HG02571 (cell line): ENCODE results near the gene ABTB1.

ENCODE experiments used
- ATAC-seq: cut with Tn5 transposase; IDR thresholded peaks from one replicate; pipeline ENCODE4 v1.9.1; 2021; ENCODE audit warnings: mild to moderate bottlenecking, moderate library complexity; ENCODE audit not compliant: unreplicated experiment

Gene ABTB1

DNA sequence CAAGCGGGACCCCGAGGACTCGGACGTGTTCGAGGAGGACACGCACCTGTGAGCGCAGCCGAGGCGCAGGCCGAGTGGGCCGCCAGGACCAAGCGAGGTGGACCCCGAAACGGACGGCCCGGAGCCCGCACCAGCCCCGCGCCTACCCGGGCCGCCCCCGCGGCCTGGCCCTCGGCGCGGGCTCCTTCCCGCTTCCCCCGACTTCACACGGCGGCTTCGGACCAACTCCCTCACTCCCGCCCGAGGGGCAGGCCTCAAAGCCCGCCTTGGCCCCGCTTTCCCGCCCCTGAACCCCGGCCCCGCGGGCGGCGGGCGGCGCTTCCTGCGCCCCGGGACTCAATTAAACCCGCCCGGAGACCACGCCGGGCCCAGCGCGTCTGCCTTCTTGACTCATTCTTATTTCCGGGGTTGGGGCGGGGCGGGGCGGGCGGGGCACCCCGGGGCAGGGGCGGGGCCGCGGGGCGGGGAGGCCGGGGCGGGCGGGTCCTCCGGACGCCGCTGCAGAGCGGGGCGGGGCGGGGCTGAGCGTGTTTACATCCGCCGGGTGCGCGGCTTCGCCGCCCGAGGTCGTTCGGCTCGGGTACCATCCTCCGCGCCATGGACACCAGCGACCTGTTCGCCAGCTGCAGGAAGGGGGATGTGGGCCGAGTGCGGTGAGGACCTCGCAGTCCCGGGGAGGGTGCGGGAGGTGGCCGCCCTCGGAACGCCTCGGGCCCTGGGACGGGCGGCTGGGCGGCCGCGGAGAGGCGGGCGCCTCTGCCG lies at the start of gene ABTB1:
Gene ABTB1, plus strand, starts transcription at position 524 of the 762 bp plus-strand sequence. Its CDS starts 74 bp downstream, at position 598.
- ATAC-seq = peak; percentile 78

DNA sequence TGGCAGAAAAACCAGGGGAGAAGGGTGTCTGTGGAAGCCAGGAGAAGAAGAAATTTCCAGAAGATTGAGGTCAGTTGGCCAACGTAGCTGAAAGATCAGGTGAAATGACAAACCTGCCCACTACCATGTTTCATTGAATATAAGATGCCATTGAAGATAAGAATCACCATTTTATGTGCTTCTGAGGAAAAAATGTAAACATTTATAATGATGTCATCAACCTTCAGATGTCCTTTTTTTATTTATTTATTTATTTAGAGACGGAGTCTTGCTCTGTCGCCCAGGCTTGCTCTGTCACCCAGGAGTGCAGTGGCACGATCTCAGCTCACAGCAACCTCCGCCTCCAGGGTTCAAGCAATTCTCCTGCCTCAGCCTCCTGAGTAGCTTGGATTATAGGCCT lies 48.7 kb upstream of the ABTB1 start:
- no peak for ATAC-seq

DNA sequence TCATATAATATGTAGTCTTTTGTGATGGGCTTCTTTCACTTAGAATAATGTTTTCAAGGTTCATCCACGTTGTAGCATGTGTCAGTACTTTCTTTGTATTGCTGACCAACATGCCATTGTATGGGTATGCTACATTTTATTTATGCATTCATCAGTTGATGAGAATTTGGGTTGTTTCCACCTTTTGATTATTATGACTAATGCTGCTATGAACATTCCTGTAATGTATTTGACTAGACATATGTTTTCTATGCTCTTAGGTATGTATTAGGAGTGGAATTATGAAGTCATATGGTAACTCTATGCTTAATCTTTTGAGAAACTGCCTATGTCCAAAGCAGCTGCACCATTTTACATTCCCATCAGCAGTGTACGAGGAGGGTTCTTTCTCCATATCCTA lies 46.9 kb upstream of the ABTB1 start:
- no peak for ATAC-seq

DNA sequence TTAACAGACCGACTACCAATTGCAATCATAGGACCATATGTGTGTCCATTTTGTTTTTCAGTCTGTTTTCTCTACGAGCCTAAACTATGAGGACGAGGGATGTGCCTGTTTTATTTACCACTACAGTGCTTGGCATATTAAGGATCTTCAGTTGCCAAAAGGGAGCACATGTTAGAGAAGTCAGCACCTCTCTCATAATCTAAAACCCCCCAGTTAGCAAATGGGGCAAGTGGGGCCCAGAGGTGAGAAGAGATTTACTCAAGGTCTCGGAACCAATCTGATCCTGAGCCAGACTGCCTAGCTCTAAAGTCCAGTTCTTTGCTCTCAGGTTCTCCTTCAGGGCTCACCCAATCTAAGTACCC lies 44.3 kb upstream of the ABTB1 start:
- no peak for ATAC-seq

DNA sequence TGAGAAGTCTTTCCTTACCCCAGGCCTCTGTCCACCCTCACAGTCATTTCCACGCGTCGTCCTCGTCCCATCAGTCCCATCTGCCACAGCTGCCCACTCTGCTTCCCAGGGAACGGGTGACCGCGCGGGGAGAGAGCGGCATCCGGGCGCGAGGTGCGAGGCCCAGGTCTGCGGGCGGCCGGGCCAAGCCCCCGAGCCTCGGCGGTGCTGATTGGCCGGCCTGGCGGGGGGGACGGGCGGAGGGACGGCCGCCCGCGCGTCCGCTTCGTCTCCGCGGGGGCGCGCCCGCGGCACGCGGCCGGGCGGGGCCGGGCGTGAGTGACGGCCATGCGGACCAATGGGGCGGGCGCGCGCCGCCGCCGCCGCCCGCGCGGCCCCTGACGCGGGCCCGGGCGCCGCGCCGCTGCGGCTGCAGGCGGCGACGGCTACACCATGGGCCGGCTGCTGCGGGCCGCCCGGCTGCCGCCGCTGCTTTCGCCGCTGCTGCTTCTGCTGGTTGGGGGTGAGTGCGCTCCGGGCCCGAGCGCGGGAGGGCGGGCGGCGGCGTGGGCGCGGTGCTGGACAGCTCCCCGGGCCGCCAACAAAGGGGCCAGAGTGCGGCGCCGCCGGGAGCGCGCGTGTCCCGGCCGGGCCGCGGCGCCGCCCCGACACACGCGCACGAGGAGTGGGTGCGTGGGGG lies 43.8 kb upstream of the ABTB1 start, which contains the start of gene PODXL2:
Gene PODXL2, plus strand, starts transcription at position 398 of the 679 bp plus-strand sequence. Its CDS starts 35 bp downstream, at position 433.
- no peak for ATAC-seq

DNA sequence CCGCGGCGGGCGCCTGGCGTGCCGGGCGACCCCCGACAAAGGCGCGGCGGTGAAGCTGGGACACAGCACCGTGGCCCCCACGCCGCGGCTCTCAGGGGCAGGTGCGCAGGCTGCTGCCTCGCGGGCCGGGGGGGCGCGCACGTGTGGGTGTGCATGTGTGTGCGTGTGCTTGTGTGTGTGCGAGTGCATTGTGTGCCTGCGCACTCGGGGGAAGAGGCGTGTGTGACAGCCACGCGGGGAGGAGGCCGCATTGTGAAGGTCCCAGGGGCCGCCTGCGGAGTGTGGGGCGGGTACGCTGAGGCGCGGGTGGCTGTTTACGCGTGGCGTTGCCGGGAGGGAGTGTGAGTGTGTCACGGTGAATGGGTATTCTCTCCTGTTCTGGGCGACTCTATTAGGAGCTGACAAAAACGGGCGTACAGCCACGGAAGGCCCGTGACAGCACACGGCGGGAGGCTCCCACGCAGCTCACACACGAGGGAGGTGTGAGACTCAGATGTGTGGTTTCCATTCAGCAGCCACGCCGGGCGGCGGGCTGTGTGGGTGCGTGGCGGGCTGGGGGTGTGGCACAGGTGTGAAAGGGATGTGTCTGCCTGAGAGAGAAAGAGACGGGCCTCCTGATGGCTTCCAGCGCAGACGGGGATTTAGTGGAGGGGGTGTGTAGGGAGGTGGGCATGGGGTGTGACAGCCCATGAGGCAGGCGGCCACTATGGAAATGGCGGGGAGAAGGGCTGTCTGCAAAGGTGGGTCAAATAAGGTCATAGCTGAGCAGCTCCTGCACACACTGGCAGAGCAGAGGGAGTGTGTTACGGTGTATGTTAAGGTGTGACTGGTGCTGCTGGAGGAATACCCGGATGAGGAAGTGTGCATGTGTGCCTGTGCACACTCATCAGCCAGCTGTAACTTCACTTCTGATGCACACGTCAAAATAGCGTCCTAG lies 43.0 kb upstream of the ABTB1 start:
- ATAC-seq = no peak

DNA sequence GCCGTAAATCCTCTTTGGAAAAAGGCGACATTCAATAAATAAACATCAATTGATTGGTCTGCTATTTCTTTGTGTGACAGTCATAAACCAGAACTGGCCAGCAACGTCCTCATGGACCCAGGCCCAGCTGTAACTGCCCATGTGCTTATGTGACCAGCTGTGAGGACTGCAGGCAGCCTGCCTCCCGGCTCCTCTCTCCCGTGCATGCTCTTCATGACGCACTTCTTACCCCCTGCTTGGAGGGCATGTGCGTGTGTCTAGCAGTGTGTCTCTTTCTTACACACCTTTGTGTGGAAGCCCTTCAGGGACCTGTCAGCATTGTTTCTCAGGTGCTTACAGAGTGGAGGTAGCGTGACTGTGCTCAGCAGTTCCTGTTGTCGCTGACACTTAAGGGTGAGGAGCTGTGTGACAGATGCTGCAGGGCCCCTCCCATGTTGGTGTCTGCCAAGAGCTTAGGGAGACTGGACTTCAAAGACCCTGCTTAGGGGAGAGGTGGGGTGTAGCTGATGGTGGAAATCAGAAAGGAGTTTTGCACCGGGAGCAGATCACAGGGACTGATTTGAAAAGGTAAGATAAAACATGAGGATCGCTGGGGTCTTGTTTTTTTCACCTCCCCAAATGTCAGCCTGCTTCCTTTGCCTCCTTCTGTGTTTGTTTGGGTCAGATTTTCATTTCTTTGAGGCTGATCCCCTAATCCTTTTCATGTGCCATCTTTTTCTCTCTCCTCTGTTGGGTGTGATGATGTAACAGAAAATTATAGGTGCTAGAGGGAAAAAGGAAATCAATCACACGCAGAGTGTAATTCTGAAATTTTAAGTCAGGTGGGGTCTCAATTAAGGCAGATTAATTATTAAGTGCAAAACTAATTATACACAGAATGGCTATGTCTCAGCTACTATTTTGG lies 41.7 kb upstream of the ABTB1 start:
- ATAC-seq = no peak

DNA sequence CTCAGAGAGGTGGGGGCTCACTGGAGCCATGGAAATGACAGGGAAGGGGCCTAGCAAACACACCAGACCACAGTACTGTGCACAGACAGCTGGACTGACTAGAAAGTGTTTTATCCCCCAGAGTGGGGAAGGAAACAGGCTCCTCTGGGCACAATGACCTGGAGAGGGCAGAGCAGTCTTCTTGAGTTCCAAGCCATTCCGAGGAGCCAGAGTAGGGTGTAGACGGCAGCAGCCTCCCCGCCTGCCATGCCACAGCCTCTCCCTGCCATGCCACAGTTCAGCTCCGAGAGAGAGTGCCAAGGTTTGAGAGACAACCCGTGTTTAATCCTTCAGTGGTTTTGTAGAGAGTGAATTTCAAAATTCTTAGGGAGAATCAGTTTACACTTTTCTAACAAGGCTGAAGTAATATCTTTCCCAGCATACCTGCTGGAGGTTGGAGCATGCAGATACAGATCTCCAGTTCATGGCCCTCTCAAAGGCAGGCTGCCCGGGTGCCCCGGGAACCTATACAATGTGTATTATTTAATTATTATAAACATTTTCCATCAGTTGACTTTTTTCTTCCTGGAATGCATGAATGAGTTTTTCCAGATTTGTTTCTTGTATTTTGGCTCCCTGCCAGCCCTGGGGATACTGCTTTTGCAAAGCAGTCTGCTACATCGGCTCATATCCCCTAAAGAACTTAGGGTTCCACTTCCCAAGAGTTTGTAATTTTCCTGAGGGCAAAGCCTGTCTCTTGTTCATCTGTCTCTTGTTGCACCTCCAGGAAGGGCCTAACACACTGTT lies 40.5 kb upstream of the ABTB1 start:
- no peak for ATAC-seq

DNA sequence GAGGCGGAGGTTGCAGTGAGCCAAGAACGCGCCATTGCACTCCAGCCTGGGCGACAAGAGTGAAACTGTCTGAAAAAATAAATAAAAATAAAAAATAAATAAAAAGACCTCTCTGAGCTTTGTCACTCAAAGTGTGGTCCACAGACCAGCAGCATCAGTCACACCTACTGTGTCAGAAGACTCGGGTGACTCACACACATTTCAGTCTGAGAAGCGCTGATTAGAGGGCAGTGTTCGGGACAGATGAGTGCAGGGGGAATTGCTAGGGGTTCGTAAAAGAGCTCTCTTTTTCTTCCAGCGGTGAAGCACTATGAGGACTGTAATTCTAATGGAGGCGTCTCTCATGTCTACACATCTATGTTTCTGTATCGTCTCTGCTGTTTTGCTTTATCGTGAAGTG lies 38.1 kb upstream of the ABTB1 start:
- no peak for ATAC-seq

DNA sequence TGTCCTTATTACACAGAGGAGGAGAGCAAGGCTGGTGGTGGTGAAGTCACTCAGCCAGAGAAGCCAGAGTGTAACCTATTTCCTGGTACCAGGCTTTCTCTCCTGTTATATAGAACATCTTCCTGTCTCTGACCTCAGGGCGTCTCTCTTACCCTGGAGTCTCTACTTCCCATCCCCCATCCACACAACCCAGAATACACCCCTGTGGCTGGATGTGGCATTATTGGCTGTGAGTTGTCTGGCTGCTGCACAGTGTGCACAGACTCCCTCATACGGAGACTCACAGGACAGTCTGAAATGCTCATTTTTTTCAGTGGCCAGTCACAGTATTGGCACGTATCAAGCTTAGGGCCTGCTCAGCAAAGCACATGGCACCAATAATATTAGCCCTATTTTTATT lies 35.2 kb upstream of the ABTB1 start:
- no peak for ATAC-seq

DNA sequence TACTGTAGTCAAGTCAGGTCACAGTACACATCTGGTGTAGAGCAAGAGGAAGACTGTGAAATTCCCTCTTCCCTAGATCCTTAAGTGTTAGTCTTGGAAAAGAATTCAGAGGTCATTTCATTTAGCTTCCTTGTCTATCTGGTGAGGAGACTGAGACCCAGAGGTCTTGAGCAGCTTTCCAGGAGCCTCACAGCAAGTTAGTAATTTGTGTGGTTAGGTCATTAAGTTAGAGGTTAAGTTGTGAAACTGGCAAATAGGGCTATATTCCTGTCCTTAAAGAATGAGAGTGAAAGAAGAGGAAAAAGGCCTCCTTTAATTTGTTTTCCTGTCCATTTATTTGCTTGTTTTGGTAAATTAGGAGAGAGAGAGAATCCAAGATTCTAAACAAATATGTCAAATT lies 34.8 kb upstream of the ABTB1 start:
- ATAC-seq = no peak

DNA sequence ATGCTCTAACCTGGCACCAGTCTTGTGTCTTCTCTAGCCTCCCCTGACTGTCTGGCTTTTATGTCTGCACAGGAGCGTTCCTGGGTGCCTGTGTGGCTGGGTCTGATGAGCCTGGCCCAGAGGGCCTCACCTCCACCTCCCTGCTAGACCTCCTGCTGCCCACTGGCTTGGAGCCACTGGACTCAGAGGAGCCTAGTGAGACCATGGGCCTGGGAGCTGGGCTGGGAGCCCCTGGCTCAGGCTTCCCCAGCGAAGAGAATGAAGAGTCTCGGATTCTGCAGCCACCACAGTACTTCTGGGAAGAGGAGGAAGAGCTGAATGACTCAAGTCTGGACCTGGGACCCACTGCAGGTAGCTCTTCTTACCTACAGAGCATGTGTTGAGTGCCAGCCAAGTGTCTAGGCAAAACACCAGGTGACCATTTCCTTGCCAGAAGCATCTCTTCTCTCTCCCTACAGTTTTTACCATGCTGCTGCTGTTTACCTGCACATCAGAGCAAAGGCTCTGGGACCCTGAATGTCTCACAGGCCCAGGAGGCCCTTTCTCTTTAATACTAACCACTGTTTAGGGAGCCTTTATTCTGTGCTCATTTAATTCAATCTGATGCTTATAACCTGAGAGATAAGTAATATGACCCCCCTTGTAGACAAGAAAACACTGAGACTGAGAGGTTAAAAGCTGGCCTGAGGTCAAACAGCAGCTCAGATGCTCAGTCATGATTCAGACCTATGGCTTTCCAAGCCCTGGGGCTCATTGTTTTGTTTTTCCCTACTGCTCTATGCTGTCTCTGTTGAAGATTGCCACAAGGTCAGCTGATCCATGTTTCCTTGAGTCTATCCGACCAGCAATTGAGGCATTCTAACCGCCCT lies 33.3 kb upstream of the ABTB1 start:
- ATAC-seq = no peak

DNA sequence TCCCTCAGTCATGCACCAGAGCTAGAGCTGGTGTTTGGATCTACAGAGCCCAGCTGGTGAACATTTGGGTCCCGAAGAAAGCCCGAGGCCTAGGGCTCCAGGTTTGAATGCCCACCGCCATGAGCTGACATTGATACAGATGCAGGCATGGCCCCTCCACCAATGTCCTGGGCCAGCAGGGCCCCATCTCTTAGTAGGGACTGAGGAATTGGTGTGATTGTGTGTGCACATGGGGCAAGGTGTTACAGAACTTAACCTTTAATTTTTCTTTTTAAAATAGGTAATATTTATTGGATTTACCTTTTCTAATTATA lies 32.8 kb upstream of the ABTB1 start:
- no peak for ATAC-seq

DNA sequence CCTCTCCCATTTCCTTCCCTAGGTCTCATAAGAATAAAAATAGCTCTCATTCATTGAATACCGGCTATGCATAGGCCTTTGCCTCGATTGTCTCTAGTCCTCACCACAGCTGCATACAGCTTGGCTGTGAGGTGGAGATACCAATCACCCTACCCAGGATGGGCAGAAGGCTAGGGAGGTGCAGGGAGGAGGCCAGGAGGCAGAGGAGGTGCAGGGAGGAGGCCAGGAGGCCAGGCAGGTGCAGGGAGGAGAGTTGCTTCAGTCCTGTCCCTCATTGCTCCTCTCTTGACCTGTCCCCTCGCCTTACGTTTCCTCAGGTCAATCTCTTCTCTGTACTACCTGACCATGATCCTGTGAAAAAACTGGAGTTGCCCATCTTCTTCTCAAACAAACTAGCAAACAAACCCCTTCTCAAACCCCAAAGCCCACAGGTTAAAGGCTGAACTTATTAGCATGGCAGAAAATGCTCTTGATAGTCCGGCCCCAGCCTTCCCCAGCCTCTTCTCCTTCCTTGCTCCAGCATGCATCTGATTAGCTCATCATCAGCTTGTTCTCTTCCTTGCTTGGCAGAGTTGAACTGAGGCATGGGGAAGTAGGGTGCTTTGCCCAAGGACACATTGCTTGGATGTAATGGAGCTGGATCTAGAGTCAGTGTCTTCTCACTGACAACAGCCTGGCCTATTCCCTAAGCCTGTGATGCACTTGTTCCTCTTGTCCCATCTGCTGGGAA lies 27.9 kb upstream of the ABTB1 start:
- ATAC-seq = no peak

DNA sequence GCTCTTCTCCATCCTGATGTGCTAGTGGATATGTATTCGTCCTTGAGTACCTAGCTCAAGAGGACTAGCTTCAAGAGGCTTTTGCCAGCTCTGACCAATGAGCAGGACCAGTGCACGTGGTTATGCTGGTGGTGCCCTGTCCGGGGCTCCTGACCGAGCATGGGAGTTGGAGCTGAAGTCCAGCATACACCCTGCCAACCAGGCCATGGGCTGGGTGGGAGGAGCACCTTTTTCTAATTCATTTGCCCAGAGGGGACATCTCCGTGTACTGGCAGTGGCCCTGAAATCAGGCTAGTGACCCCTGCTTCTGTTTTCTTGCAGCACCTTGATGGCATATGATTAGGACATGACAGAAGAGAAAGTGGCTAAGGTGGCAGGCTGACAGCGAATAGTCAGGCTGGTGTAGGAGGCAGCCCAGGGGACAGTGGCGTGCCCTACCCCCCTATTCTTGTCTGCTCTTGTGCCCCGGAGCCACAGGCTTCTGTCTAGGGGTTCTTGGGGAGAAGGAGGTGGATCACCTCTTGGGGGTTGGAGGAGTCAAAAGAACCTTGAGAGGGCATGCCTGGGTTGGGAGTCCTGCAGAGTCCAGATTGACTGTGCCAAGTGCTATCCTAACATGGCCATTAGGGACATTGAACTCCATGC lies 27.3 kb upstream of the ABTB1 start:
- no peak for ATAC-seq

DNA sequence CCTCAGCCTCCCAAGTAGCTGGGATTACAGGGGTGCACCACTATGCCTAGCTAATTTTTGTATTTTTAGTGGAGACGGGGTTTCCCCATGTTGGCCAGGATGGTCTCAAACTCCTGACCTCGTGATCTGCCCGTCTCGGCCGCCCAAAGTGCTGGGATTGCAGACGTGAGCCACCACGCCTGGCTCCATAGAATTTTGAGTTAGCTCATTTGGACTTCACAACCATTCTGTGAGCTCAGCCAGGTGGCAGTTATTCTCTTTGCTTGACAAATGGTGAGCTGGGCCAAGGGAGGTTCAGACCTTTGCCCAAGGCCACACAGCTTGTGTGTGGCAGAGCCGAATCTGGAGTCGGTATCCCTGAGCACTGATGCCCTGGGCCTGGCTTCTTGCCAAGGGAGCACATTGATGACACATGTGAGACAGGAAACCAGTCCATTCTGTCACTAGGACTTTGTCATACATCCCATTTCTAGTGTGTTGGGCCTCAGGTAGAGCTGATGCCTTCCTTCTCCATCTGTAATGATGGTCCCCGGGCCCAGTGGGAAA lies 26.2 kb upstream of the ABTB1 start:
- ATAC-seq = no peak

DNA sequence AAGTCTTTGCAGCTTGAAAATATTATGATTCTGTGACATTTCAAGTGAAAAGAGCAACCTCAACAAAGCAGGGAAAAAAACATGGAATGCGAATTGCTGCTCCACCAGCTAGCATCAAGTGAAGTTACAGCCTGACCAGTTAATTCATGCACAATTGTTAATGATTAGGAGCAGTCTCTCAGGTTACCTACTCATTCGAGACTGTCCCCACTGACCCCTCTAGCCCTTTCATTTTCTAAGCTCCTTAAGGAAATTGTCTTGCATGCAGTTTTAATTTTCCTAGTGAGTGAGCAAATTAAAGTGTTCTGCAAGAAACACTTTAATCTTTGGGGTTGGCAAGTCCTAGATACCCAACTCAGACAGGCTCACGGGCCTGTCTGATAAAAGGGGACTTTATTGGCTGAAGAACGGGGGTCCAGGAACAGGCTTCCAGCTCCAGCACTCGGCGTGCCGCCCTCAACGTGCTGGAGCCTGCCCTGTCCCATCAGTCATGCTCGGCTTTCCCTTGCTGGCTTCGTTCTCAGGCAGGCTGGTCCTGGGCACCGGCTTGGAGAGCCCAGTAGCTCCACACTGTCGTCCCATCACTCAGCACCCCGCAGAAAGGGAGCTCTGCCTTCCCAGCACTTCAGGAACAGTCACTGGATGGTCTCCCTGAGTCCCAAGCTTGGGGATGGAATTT lies 25.4 kb upstream of the ABTB1 start:
- ATAC-seq = no peak
